Neural cell (in vitro differentiated cells): Measurements from ENCODE around the gene ABL2.

Experiments used
- CTCF ChIP-seq: fragments of 450-650 bp; IDR thresholded peaks from 2 replicates; pipeline ENCODE4 v1.5.1; 2014; ENCODE audit warnings: antibody characterized with exemption, mild to moderate bottlenecking, moderate library complexity; ENCODE audit not compliant: poor library complexity, severe bottlenecking
- EP300 ChIP-seq: fragments of 450-650 bp; conservative IDR thresholded peaks from 2 replicates; pipeline ENCODE4 v1.6.1; 2014; ENCODE audit warnings: antibody characterized with exemption, mild to moderate bottlenecking, moderate library complexity; ENCODE audit not compliant: poor library complexity, severe bottlenecking
- POLR2AphosphoS5 ChIP-seq: IDR thresholded peaks from 2 replicates; pipeline ENCODE4 v1.6.1; 2012
- RAD21 ChIP-seq: fragments of 450-650 bp; conservative IDR thresholded peaks from 2 replicates; pipeline ENCODE4 v1.6.1; 2014; ENCODE audit warnings: antibody characterized with exemption, mild to moderate bottlenecking, moderate library complexity
- REST ChIP-seq: IDR thresholded peaks from 2 replicates; pipeline ENCODE4 v1.6.1; 2012; ENCODE audit warnings: borderline replicate concordance

GRCh38 chr1:179058487-179059483 lies 170.7 kb downstream of the ABL2 start:
- TF ChIP-seq EP300 (no peak), CTCF (no peak), REST (no peak), POLR2AphosphoS5 (no peak), RAD21 (no peak)
